Measurements from ENCODE around the gene MPO. TPM values are rescaled to one million over a fixed set of nuclear protein-coding genes. Genes with fewer than 3 reads are reported as not detected.
A peak's percentile ranks its signal among the peaks of the same experiment; 100 is the strongest.

MPO gene
- total and polyA plus RNA-seq, 10 of the 15 experiments (the other 5 are each of a cell fraction or from before 2014, with no cell fraction given), result 0.06 to 0.49 (median 0.14) TPM

DNA sequence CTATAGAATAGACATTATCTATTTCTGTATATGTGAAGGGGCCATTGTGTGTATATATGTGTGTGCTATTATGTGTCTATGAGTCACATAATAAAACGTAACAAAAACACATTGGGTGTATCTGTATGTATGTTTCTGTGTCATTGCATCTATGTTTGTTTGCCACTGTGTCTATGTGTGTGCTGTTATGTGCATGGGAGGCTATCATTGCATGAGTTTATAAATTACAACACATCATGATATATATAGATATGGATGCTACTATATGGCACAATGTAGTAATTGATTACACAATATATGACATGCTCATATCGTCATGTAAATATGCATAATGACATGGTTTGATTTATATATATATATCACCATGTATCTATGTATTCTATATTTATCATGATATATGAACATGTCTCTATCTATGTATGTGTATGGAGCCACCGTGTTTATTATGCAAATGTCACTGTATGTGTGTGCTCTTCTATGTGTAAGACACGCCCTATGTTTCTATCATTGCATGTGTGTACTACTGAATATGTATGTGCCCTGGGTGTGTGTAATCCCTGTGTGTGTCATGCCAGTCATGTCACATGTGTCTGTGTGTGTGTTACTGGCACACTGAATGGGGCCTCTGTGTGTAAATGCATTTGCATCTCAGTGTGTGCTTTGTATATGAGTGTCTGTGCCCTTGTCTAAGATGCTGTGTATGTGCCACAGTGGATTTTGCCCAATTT is 49.2 kb upstream of the MPO start (continued):
- TF ChIP-seq SIN3A (IDR thresholded peaks at IDR 0.05; ENCODE audit: low read depth, low read length), result no peak
- no peak for TF ChIP-seq BRCA1 (IDR thresholded peaks at IDR 0.05; ENCODE audit: low read depth, low read length)
- TF ChIP-seq HCFC1 (IDR thresholded peaks at IDR 0.05; ENCODE audit: low read length), result no peak
- TF ChIP-seq, protein P1, sequence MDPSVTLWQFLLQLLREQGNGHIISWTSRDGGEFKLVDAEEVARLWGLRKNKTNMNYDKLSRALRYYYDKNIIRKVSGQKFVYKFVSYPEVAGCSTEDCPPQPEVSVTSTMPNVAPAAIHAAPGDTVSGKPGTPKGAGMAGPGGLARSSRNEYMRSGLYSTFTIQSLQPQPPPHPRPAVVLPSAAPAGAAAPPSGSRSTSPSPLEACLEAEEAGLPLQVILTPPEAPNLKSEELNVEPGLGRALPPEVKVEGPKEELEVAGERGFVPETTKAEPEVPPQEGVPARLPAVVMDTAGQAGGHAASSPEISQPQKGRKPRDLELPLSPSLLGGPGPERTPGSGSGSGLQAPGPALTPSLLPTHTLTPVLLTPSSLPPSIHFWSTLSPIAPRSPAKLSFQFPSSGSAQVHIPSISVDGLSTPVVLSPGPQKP (IDR thresholded peaks at IDR 0.05; ENCODE audit: low read depth, low read length), result no peak
- TF ChIP-seq GATAD2B (conservative IDR thresholded peaks at IDR 0.05; ENCODE audit: low read depth), result no peak
- TF ChIP-seq NR2C1 (IDR thresholded peaks at IDR 0.05), result no peak; the same call in 1 of the 2 replicates
- TF ChIP-seq ZNF384 (IDR thresholded peaks at IDR 0.05; ENCODE audit: borderline replicate concordance, low read depth, low read length), result no peak
- peak; percentile 58 for TF ChIP-seq ZNF207 (IDR thresholded peaks at IDR 0.05; ENCODE audit: borderline replicate concordance)
- TF ChIP-seq, protein P2, sequence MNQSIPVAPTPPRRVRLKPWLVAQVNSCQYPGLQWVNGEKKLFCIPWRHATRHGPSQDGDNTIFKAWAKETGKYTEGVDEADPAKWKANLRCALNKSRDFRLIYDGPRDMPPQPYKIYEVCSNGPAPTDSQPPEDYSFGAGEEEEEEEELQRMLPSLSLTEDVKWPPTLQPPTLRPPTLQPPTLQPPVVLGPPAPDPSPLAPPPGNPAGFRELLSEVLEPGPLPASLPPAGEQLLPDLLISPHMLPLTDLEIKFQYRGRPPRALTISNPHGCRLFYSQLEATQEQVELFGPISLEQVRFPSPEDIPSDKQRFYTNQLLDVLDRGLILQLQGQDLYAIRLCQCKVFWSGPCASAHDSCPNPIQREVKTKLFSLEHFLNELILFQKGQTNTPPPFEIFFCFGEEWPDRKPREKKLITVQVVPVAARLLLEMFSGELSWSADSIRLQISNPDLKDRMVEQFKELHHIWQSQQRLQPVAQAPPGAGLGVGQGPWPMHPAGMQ (IDR thresholded peaks at IDR 0.05; ENCODE audit: borderline replicate concordance), result no peak
- no peak for TF ChIP-seq LARP7 (IDR thresholded peaks at IDR 0.05)
- no peak; the same call in 1 of the 2 replicates for TF ChIP-seq TCF7 (IDR thresholded peaks at IDR 0.05; ENCODE audit: borderline replicate concordance)
- TF ChIP-seq SUPT20H (IDR thresholded peaks at IDR 0.05; ENCODE audit: borderline replicate concordance, control insufficient read depth, low read depth, low read length), result no peak
- TF ChIP-seq, protein P3, sequence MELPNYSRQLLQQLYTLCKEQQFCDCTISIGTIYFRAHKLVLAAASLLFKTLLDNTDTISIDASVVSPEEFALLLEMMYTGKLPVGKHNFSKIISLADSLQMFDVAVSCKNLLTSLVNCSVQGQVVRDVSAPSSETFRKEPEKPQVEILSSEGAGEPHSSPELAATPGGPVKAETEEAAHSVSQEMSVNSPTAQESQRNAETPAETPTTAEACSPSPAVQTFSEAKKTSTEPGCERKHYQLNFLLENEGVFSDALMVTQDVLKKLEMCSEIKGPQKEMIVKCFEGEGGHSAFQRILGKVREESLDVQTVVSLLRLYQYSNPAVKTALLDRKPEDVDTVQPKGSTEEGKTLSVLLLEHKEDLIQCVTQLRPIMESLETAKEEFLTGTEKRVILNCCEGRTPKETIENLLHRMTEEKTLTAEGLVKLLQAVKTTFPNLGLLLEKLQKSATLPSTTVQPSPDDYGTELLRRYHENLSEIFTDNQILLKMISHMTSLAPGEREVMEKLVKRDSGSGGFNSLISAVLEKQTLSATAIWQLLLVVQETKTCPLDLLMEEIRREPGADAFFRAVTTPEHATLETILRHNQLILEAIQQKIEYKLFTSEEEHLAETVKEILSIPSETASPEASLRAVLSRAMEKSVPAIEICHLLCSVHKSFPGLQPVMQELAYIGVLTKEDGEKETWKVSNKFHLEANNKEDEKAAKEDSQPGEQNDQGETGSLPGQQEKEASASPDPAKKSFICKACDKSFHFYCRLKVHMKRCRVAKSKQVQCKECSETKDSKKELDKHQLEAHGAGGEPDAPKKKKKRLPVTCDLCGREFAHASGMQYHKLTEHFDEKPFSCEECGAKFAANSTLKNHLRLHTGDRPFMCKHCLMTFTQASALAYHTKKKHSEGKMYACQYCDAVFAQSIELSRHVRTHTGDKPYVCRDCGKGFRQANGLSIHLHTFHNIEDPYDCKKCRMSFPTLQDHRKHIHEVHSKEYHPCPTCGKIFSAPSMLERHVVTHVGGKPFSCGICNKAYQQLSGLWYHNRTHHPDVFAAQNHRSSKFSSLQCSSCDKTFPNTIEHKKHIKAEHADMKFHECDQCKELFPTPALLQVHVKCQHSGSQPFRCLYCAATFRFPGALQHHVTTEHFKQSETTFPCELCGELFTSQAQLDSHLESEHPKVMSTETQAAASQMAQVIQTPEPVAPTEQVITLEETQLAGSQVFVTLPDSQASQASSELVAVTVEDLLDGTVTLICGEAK (IDR thresholded peaks at IDR 0.05; ENCODE audit: borderline replicate concordance), result no peak
- TF ChIP-seq PAX8 (IDR thresholded peaks at IDR 0.05), result no peak
- no peak; the same call in 1 of the 2 replicates for TF ChIP-seq MYB (IDR thresholded peaks at IDR 0.05; ENCODE audit: borderline replicate concordance, low read depth, low read length)
- no peak for TF ChIP-seq CREB1 (IDR thresholded peaks at IDR 0.05; ENCODE audit: low read depth)
- TF ChIP-seq EED (IDR thresholded peaks at IDR 0.05; ENCODE audit: low read depth), result no peak
- TF ChIP-seq, protein P4, sequence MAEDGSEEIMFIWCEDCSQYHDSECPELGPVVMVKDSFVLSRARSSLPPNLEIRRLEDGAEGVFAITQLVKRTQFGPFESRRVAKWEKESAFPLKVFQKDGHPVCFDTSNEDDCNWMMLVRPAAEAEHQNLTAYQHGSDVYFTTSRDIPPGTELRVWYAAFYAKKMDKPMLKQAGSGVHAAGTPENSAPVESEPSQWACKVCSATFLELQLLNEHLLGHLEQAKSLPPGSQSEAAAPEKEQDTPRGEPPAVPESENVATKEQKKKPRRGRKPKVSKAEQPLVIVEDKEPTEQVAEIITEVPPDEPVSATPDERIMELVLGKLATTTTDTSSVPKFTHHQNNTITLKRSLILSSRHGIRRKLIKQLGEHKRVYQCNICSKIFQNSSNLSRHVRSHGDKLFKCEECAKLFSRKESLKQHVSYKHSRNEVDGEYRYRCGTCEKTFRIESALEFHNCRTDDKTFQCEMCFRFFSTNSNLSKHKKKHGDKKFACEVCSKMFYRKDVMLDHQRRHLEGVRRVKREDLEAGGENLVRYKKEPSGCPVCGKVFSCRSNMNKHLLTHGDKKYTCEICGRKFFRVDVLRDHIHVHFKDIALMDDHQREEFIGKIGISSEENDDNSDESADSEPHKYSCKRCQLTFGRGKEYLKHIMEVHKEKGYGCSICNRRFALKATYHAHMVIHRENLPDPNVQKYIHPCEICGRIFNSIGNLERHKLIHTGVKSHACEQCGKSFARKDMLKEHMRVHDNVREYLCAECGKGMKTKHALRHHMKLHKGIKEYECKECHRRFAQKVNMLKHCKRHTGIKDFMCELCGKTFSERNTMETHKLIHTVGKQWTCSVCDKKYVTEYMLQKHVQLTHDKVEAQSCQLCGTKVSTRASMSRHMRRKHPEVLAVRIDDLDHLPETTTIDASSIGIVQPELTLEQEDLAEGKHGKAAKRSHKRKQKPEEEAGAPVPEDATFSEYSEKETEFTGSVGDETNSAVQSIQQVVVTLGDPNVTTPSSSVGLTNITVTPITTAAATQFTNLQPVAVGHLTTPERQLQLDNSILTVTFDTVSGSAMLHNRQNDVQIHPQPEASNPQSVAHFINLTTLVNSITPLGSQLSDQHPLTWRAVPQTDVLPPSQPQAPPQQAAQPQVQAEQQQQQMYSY (CRISPR knock-in tag; IDR thresholded peaks at IDR 0.05), result peak; percentile 73
- TF ChIP-seq CHD4 (IDR thresholded peaks at IDR 0.05), result no peak

Data from GM12878 (cell line).